M059J (cell line): ENCODE results near the gene IL18. TPM values are rescaled to one million over a fixed set of nuclear protein-coding genes. Genes with fewer than 3 reads are reported as not detected.
"Not testable (repeated sequence)": the region's sequence is repeated elsewhere in the genome, so short reads cannot be mapped to it uniquely, and the experiment has no call there.

Experiments
- DNase-seq: peaks from one replicate; pipeline ENCODE4 v3.0.0-alpha.2; 2012; ENCODE audit warnings: low read depth
- total RNA-seq: library from RNA; depleted of rRNA; stranded (reverse); fragments of >200 nt; shearing (Covaris generic); gene quantifications from 2 replicates; pipeline ENCODE4 v1.2.3, GENCODE V29; 2014; rRNA removed

IL18 gene
- total RNA-seq, 1 experiment from 2014 or later = 0.64 TPM

GRCh38 chr11:112121981-112122615 lies 41.8 kb downstream of the IL18 start:
- DNase-seq = no peak

GRCh38 chr11:112118176-112118575 lies 45.7 kb downstream of the IL18 start:
- no peak for DNase-seq

GRCh38 chr11:112115386-112115785 lies 48.5 kb downstream of the IL18 start:
- no peak for DNase-seq

GRCh38 chr11:112114460-112114859 lies 49.4 kb downstream of the IL18 start:
- no peak for DNase-seq

GRCh38 chr11:112113539-112114457 lies 50.1 kb downstream of the IL18 start:
- peak; percentile 66 for DNase-seq

- DNase-seq = peak; percentile 47
These were observed 57.8 kb downstream of the IL18 start for GRCh38 chr11:112106070-112106469.

GRCh38 chr11:112103446-112103845 lies 60.4 kb downstream of the IL18 start:
- no peak for DNase-seq

GRCh38 chr11:112100462-112100861 lies 63.4 kb downstream of the IL18 start:
- DNase-seq = no peak

GRCh38 chr11:112097734-112098528 lies 66.0 kb downstream of the IL18 start:
- DNase-seq = no peak

- DNase-seq = no peak
These were observed 67.7 kb downstream of the IL18 start for GRCh38 chr11:112096194-112096593.

- DNase-seq = not testable (repeated sequence)
These were observed 68.6 kb downstream of the IL18 start for GRCh38 chr11:112095302-112095701.

Other genes with a start within 250 kb of the IL18 start
- not detected in 2 replicates for gene C11orf52, start 245.2 kb downstream of the IL18 start, total RNA-seq
- gene DIXDC1, start 226.8 kb downstream of the IL18 start, total RNA-seq = 13.7 and 19.0 TPM in 2 replicates
- 32.0 and 45.7 TPM in 2 replicates for gene DLAT, start 138.7 kb downstream of the IL18 start, total RNA-seq
- gene PIH1D2, start 90.1 kb downstream of the IL18 start, total RNA-seq = 1.4 and 1.9 TPM in 2 replicates
- gene NKAPD1, start 89.8 kb downstream of the IL18 start, total RNA-seq = 26.1 and 29.8 TPM in 2 replicates
- gene TIMM8B, start 77.3 kb downstream of the IL18 start, total RNA-seq = 77.2 and 89.5 TPM in 2 replicates
- gene SDHD, start 77.2 kb downstream of the IL18 start, total RNA-seq = 205 and 225 TPM in 2 replicates
- 0.22 TPM in 1 of 2 replicates, not detected in the other for gene TEX12, start 3.3 kb upstream of the IL18 start, total RNA-seq
- gene BCO2, start 11.4 kb upstream of the IL18 start, total RNA-seq = 1.0 TPM in 1 of 2 replicates, not detected in the other
- 60.6 and 86.9 TPM in 2 replicates for gene PTS, start 62.3 kb upstream of the IL18 start, total RNA-seq
- not detected in 2 replicates for gene PLET1, start 96.8 kb upstream of the IL18 start, total RNA-seq